Lung (tissue), 12 donors: ENCODE results near the gene SNTG2. TPM values are rescaled to one million over a fixed set of nuclear protein-coding genes. Genes with fewer than 3 reads are reported as not detected.
A peak's percentile ranks its signal among the peaks of the same experiment; 100 is the strongest.

ENCODE experiments used
- ATAC-seq: fragments of 200-7000 bp; cut with Tn5 transposase; one replicate; pipeline ENCODE4 v1.9.1; 2020; ENCODE audit warnings: moderate number of reproducible peaks; ENCODE audit not compliant: insufficient read depth, low FRiP score
- DNase-seq, 3 donors: peaks; one replicate each; pipeline ENCODE4 v3.0.0-alpha.2; 2013 to 2017
- H3K27ac ChIP-seq, 2 donors: one replicate each; pipeline ENCODE4 v1.5.1; 2013; ENCODE audit warnings: mild to moderate bottlenecking in 2 of 2, moderate library complexity in 2 of 2, control low read depth in 1 of 2, inconsistent platforms in 1 of 2, low read depth in 1 of 2, low read length in 1 of 2
- H3K27me3 ChIP-seq, 3 donors: one replicate each; pipeline ENCODE4 v1.5.1; 2013; ENCODE audit warnings: low read length in 2 of 3; ENCODE audit not compliant: control insufficient read depth in 3 of 3, insufficient read depth in 3 of 3
- H3K36me3 ChIP-seq, 4 donors: one replicate each; pipeline ENCODE4 v1.5.1; 2013; ENCODE audit warnings: low read length in 4 of 4, mild to moderate bottlenecking in 1 of 4, moderate library complexity in 1 of 4; ENCODE audit not compliant: control insufficient read depth in 4 of 4, insufficient read depth in 4 of 4
- H3K4me1 ChIP-seq, 5 donors: one replicate each; pipeline ENCODE4 v1.5.1; 2013; ENCODE audit warnings: low read length in 5 of 5, mild to moderate bottlenecking in 2 of 5, moderate library complexity in 1 of 5; ENCODE audit not compliant: control insufficient read depth in 5 of 5, insufficient read depth in 5 of 5
- H3K4me3 ChIP-seq: one replicate; pipeline ENCODE4 v1.5.1; 2013; ENCODE audit warnings: mild to moderate bottlenecking, control low read depth, moderate library complexity
- H3K9ac ChIP-seq, 2 donors: one replicate each; pipeline ENCODE4 v1.5.1; 2013; ENCODE audit warnings: low read length in 2 of 2, control low read depth in 1 of 2; ENCODE audit not compliant: insufficient read depth in 1 of 2
- H3K9me3 ChIP-seq, 4 donors: one replicate each; pipeline ENCODE4 v1.5.1; 2013; ENCODE audit warnings: low read length in 3 of 4, mild to moderate bottlenecking in 1 of 4, moderate library complexity in 1 of 4; ENCODE audit not compliant: control insufficient read depth in 4 of 4, insufficient read depth in 3 of 4
- CTCF ChIP-seq: IDR thresholded peaks from 2 replicates; pipeline ENCODE4 v1.5.1; 2012; ENCODE audit warnings: mild to moderate bottlenecking; ENCODE audit errors: control extremely low read depth, extremely low read depth
- WGBS, 2 donors: extraction: QIAGEN DNeasy Blood & Tissue Kit; methylation state at CpG; one replicate each; pipeline ENCODE4 v1.1.7; 2013; 5-methylcytosine and 5-hydroxymethylcytosine counted together
- polyA plus RNA-seq, 2 donors: library from polyadenylated mRNA; stranded (reverse); fragments of 200-250 nt; gene quantifications; one replicate each; pipeline ENCODE4 v1.2.1, GENCODE V29; 2013
- total RNA-seq, 2 donors: library from RNA; depleted of rRNA in 1 of 2; stranded (reverse); fragments of >200 nt in 1 of 2; gene quantifications; one replicate each; pipeline ENCODE4 v1.2.1, GENCODE V29; 2014 to 2021
- donor health status: control.
- donor health status: control.
- donor health status: Bipolar disorder and iron deficiency.
- donor health status: healthy.
- donor health status: DM: yes; HTN: yes; CAD: no.

The SNTG2 gene
- total and polyA plus RNA-seq, 4 donors = 0.31 to 1.8 (median 1.2) TPM

DNA sequence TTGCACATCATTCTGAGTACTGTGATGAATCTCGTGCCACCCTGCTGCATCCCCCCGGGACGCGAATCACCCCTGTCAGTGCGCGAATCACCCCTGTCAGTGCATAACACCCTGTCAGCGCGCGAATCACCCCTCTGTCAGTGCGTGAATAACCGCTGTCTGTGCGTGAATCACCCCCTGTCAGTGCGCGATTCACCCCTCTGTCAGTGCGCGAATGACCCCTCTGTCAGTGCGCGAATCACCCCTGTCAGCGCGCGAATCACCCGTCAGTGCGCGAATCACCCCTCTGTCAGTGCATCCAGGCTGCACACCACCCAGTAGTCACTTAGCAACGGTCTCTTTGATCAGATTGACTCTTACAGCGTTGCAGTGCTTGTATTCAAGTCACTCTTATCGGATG is 328.2 kb downstream of the SNTG2 start:
- ATAC-seq (no peak), DNase-seq (no peak)
- H3K27me3 ChIP-seq = peaks cover 0 to 14% (median 0%) of the 10 kb centered on the region in 3 donors
- TF ChIP-seq CTCF = no peak
- peaks cover 0 to 1% (median 0%) of the 10 kb centered on the region in 5 donors for H3K4me1 ChIP-seq
- 89 to 93% methylated on average over 27 of the region's 27 CpGs for WGBS, 2 donors
- no peaks in the 10 kb centered on the region for H3K36me3 ChIP-seq
- H3K9me3 ChIP-seq = peaks cover 0 to 12% (median 6%) of the 10 kb centered on the region in 4 donors
- H3K4me3 ChIP-seq = no peak overlapping the region
- H3K9ac ChIP-seq = no peak overlapping the region
- no peak overlapping the region for H3K27ac ChIP-seq

DNA sequence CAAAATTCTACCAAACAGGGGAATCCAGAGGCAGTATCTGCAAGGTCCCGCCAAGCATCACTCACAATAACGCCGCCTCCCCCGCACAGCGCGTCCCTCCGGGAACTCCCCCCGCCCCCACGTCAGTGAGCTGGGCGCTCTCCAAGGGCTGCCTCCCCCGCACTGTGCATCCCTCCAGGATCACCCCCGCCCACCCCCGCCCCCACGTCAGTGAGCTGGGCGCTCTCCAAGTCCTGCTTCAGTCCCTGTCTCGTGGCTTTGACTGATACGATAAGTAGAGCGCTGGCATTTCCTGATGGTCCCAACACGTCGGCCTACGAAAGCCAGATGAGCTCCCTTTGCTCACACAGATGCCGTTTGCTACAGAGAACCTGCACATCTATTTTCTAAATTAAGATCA is 331.9 kb downstream of the SNTG2 start:
- Histone ChIP-seq H3K4me3 (no peak overlapping the region), H3K27ac (no peak overlapping the region), H3K9me3 (peaks cover 0 to 8% (median 0%) of the 10 kb centered on the region in 4 donors), H3K27me3 (peaks cover 0 to 23% (median 5%) of the 10 kb centered on the region in 3 donors), H3K4me1 (peaks cover 0 to 1% (median 0%) of the 10 kb centered on the region in 5 donors), H3K9ac (no peak overlapping the region), H3K36me3 (no peaks in the 10 kb centered on the region)
- 44 to 50% methylated on average over 22 of the region's 22 CpGs for WGBS, 2 donors
- no peak for TF ChIP-seq CTCF
- peak; percentile 48 to 64 (median 58) for DNase-seq
- ATAC-seq = no peak

- peaks cover 0 to 1% (median 0%) of the 10 kb centered on the region in 5 donors for H3K4me1 ChIP-seq
- no peak overlapping the region for H3K27ac ChIP-seq
- no peak overlapping the region for H3K9ac ChIP-seq
- H3K4me3 ChIP-seq = no peak overlapping the region
- H3K36me3 ChIP-seq = no peaks in the 10 kb centered on the region
- TF ChIP-seq CTCF = no peak
- peaks cover 0 to 26% (median 5%) of the 10 kb centered on the region in 3 donors for H3K27me3 ChIP-seq
- ATAC-seq (no peak), DNase-seq (no peak)
- H3K9me3 ChIP-seq = peaks cover 0 to 6% (median 0%) of the 10 kb centered on the region in 4 donors
- WGBS, 2 donors = 84 to 89% methylated on average over 21 of the region's 21 CpGs
These were observed 332.6 kb downstream of the SNTG2 start for GRCh38 chr2:1283020-1283801.
